Activated CD4-positive, alpha-beta T cell treated with anti-CD3 and anti-CD28 coated beads, Interleukin-2, amount 50 U/mL, for 1 hour (primary cell): ENCODE measurements around the gene PMS2.
"Not testable (repeated sequence)": the region's sequence is repeated elsewhere in the genome, so short reads cannot be mapped to it uniquely, and the experiment has no call there.

Experiments
- DNase-seq: peaks from one replicate; pipeline ENCODE4 v3.0.0-alpha.2; 2020

The PMS2 gene, protein sequence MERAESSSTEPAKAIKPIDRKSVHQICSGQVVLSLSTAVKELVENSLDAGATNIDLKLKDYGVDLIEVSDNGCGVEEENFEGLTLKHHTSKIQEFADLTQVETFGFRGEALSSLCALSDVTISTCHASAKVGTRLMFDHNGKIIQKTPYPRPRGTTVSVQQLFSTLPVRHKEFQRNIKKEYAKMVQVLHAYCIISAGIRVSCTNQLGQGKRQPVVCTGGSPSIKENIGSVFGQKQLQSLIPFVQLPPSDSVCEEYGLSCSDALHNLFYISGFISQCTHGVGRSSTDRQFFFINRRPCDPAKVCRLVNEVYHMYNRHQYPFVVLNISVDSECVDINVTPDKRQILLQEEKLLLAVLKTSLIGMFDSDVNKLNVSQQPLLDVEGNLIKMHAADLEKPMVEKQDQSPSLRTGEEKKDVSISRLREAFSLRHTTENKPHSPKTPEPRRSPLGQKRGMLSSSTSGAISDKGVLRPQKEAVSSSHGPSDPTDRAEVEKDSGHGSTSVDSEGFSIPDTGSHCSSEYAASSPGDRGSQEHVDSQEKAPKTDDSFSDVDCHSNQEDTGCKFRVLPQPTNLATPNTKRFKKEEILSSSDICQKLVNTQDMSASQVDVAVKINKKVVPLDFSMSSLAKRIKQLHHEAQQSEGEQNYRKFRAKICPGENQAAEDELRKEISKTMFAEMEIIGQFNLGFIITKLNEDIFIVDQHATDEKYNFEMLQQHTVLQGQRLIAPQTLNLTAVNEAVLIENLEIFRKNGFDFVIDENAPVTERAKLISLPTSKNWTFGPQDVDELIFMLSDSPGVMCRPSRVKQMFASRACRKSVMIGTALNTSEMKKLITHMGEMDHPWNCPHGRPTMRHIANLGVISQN

GRCh38 chr7:6008668-6009611 lies at the start of gene PMS2, which contains the start of gene AIMP2:
PMS2 (minus strand) TSS chr7:6009049; CDS start chr7:6009019, 30 bp downstream.
AIMP2 (plus strand) TSS chr7:6009272; CDS start chr7:6009364, 92 bp downstream.
- peak; percentile 95 for DNase-seq

GRCh38 chr7:6057316-6058129 lies 48.7 kb upstream of the PMS2 start:
- no peak for DNase-seq

DNA sequence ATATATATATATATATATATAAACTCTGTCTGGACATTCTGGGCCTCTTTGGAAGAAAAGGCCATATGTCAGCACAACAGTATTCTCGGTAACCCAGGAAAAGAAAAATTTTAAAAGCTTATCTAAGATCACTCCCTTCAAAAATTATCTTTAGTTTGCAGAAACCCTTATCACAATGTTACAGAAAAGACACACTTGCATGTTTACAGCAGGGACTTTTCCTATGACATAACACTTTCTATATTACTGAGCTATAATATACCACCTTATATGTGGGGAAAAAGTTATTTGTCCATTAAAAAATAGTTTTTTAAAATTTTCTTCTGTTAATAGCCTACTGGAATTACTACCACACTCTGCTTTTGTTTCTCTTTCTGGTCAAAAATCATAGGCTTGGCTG lies 47.8 kb upstream of the PMS2 start:
- no peak for DNase-seq

- DNase-seq = not testable (repeated sequence)
Observed at GRCh38 chr7:6051185-6051584, 42.3 kb upstream of the PMS2 start.

- DNase-seq = no peak
Observed at GRCh38 chr7:6049780-6050179, 40.9 kb upstream of the PMS2 start.

DNA sequence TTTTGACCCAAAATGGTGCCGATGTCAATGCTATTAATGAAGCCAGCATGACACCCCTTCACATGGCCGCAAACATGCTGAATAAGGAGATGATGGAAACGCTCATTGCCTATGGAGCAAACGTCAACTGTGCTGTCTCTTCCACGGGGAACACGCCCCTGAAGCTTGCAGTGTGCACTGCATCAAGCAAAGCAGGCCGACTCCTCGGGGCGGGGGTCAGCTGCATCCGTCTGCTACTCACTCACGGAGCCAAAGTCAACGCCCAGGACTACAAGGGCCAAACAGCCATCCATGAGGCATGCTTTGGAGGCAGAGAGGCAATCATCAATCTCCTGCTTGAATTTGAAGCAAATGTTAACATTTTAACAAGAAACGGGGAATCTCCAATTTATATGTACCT lies 26.8 kb upstream of the PMS2 start:
- DNase-seq = no peak

GRCh38 chr7:6035165-6035564 lies 26.3 kb upstream of the PMS2 start:
- DNase-seq = no peak

- no peak for DNase-seq
Observed at GRCh38 chr7:6032641-6033040, 23.8 kb upstream of the PMS2 start.

DNA sequence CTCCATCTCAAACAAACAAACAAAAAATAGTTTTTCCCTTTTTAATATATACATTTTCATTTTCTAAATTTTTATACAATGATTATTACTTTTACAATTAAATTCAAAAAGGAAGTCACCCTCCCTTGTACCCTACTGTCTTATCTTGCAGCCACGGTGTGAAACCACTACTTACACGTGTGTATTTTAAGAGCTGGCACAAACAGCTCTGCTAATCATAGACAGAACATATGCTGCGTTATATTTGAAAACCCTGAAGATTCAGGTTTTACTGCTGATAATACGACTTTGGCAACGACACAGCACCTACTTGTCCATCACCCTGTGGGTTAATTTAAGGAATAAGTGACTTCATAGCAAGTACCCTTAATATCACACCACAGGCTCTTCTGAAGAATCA lies 23.3 kb upstream of the PMS2 start:
- no peak for DNase-seq

DNA sequence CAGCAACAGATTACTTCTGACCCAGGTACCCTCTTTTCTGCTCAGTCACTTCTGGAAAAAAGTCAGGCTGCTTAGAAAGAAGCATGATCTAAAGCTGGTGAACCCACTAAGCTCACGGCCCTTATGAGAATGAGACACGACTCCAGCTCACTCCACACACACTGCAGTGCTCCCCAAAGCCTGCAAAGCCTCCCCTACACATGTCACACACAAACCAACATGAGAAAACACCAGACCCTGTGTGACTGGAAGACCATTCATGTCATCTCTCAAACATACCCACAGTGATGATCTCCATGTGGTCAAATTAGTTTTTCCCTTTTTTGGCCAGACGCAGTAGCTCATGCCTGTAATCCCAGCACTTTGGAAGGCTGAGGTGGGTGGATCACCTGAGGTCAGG lies 22.7 kb upstream of the PMS2 start:
- no peak for DNase-seq

- no peak for DNase-seq
Observed at GRCh38 chr7:6030988-6031387, 22.1 kb upstream of the PMS2 start, which contains the start of gene ANKRD61. ANKRD61 (plus strand) TSS chr7:6031376; CDS start chr7:6031376, 0 bp downstream.

DNA sequence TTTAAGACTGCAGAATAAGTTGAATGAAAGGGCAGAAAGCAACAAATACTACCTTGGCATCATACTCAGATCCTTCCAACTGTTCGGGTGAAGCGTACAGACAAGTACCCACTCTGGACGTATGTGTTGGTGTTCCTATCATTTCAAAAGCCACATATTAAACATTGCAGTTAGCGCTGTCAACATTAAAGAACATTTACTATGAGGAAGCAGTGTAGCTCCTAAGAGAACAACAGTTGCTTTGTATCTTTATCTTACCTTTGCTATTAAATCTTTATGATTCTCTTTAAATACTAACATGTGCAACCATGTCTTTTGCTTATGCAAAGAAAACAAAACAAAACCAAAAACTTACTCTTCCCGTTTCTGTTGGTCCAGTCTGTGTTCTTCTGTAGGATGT lies 19.7 kb upstream of the PMS2 start:
- DNase-seq = no peak

DNA sequence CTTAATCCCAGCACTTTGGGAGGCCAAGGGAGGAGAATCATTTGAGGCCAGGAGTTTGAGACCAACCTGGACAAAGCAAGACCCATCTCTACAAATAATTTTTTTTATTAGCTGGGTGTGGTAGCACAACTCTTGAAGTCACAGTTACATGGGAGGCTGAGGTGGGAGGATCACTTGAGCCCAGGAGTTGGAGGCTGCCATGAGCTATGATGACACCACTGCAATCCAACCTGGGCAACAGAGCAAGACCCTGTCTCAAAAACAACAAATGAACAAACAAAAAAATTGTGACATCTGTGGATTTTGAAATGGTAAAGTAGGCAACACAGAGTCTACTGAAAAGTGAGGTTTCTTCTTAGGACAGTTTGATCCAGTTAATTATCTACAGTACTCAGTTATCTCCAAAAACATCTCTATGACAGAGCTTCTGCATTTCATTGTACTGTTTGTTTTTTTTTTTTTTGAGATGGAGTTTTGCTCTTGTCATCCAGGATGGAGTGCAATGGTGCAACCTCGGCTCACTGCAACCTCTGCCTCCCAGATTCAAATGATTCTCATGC lies 19.0 kb upstream of the PMS2 start:
- no peak for DNase-seq

- DNase-seq = no peak
Observed at GRCh38 chr7:6026820-6027311, 18.0 kb upstream of the PMS2 start.

DNA sequence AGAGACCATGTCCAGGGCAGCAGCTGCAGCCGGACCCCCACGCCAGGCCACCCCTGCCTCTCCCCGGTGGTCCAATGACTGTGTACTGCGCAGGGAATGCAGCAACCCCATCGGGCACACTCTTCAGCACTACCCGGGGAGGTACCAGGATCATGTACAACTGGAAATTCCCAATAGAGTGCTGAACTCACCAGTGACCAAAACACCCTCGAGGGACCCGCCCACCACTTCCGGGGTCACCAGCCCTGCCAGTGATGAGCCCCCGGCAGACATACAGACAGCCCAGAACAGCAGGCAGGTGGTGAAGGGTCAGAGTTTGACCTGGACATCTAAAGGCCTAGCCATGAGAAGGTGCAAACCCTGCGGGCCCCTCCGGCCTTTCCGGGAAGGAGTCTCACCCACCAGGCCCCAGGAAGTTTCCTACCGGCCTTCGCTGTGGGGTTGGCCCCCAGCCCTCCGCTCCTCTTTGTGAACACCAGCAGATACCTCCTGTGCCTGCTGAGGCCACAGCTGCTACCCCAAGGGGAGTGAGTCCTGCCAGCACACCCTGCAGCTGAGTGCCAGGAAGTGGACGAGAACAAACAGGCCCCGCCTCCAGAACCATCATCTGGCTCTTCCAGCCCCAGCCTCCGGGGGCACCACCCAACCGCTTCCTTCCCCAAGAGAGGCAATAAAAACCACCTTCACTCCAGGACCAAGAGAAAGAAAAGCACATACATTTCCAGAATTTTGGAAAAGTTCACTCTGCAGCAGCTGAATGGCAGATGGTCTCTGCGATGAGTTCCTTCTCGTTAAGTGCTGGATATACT lies 17.4 kb upstream of the PMS2 start:
- peak; percentile 66 for DNase-seq

- no peak for DNase-seq
Observed at GRCh38 chr7:6023974-6024435, 15.2 kb upstream of the PMS2 start.

GRCh38 chr7:6022707-6023106 lies 13.9 kb upstream of the PMS2 start:
- no peak for DNase-seq

- no peak for DNase-seq
Observed at GRCh38 chr7:6020371-6021286, 11.8 kb upstream of the PMS2 start.

- no peak for DNase-seq
Observed at GRCh38 chr7:6016653-6016966, 7.8 kb upstream of the PMS2 start.
